ENCODE measurements around the gene PLD4.
A peak's percentile ranks its signal among the peaks of the same experiment; 100 is the strongest.

Gene PLD4

GRCh38 chr14:104927901-104928300 is 3.2 kb downstream of the PLD4 start:
- ChIA-PET POLR2A (no interaction called here), CTCF (no interaction called here)
- no peak for TF ChIP-seq BHLHE40 (IDR thresholded peaks at IDR 0.05; ENCODE audit: borderline replicate concordance)
- TF ChIP-seq SUZ12 (IDR thresholded peaks at IDR 0.05): no peak
- no peak for TF ChIP-seq HDGF (IDR thresholded peaks at IDR 0.05; ENCODE audit: borderline replicate concordance)
- TF ChIP-seq LEF1 (IDR thresholded peaks at IDR 0.05; ENCODE audit: borderline replicate concordance): no peak
- no peak for TF ChIP-seq FOXM1 (IDR thresholded peaks at IDR 0.05; ENCODE audit: borderline replicate concordance)
- no peak for TF ChIP-seq SP1 (IDR thresholded peaks at IDR 0.05)
- TF ChIP-seq CTBP1 (IDR thresholded peaks at IDR 0.05; ENCODE audit: borderline replicate concordance): no peak
- no peak for TF ChIP-seq ELF4 (IDR thresholded peaks at IDR 0.05)
- no peak for TF ChIP-seq NFRKB (IDR thresholded peaks at IDR 0.05)
- DNase-seq (ENCODE audit: extremely low spot score): no peak

GRCh38 chr14:104928391-104929133 is 3.9 kb downstream of the PLD4 start:
- ChIA-PET CTCF (interaction anchor here (0.6 kb wide), 1 partner anchor 1135 kb away, joined by 3 read pairs; no protein-coding TSS in a partner anchor), POLR2A (interaction anchor here (1.1 kb wide), 1 partner anchor 92 kb away, joined by 3 read pairs; the partner anchor contains the start of gene CDCA4)
- TF ChIP-seq FOXA1 (IDR thresholded peaks at IDR 0.05): no peak
- TF ChIP-seq LEF1 (IDR thresholded peaks at IDR 0.05; ENCODE audit: borderline replicate concordance): no peak
- TF ChIP-seq FOXM1 (IDR thresholded peaks at IDR 0.05; ENCODE audit: borderline replicate concordance): no peak
- TF ChIP-seq CTBP1 (IDR thresholded peaks at IDR 0.05; ENCODE audit: borderline replicate concordance): no peak
- TF ChIP-seq HDGF (IDR thresholded peaks at IDR 0.05; ENCODE audit: borderline replicate concordance): no peak
- no peak for TF ChIP-seq SP1 (IDR thresholded peaks at IDR 0.05)
- no peak for TF ChIP-seq SUZ12 (IDR thresholded peaks at IDR 0.05)
- no peak for TF ChIP-seq NFRKB (IDR thresholded peaks at IDR 0.05)
- TF ChIP-seq L3MBTL2 (conservative IDR thresholded peaks at IDR 0.05): no peak
- TF ChIP-seq FOXK2 (IDR thresholded peaks at IDR 0.05): no peak
- no peak for TF ChIP-seq TARDBP (IDR thresholded peaks at IDR 0.05)
- TF ChIP-seq PKNOX1 (IDR thresholded peaks at IDR 0.05): no peak
- no peak for DNase-seq (ENCODE audit: extremely low spot score)

GRCh38 chr14:104929268-104930230 is 4.9 kb downstream of the PLD4 start:
- DNase-seq (ENCODE audit: extremely low spot score): no peak
- TF ChIP-seq SP1 (IDR thresholded peaks at IDR 0.05) (no peak), NFRKB (IDR thresholded peaks at IDR 0.05) (no peak), PKNOX1 (IDR thresholded peaks at IDR 0.05) (no peak), ARNT (IDR thresholded peaks at IDR 0.05) (no peak), LEF1 (IDR thresholded peaks at IDR 0.05; ENCODE audit: borderline replicate concordance) (no peak), FOXM1 (IDR thresholded peaks at IDR 0.05; ENCODE audit: borderline replicate concordance) (no peak), BHLHE40 (IDR thresholded peaks at IDR 0.05; ENCODE audit: borderline replicate concordance) (no peak), ZNF384 (IDR thresholded peaks at IDR 0.05) (no peak), TARDBP (IDR thresholded peaks at IDR 0.05) (no peak), ELF4 (IDR thresholded peaks at IDR 0.05) (no peak), L3MBTL2 (conservative IDR thresholded peaks at IDR 0.05) (no peak), FOXK2 (IDR thresholded peaks at IDR 0.05) (no peak), CTBP1 (IDR thresholded peaks at IDR 0.05; ENCODE audit: borderline replicate concordance) (no peak), SUZ12 (IDR thresholded peaks at IDR 0.05) (no peak), FOXA1 (IDR thresholded peaks at IDR 0.05) (no peak), HDGF (IDR thresholded peaks at IDR 0.05; ENCODE audit: borderline replicate concordance) (no peak)
- CTCF ChIA-PET: interaction anchor here (0.6 kb wide), 2 partner anchors 103 to 1134 kb away, joined by 3 read pairs; no protein-coding TSS in a partner anchor
- POLR2A ChIA-PET: interaction anchor here (1.1 kb wide), 1 partner anchor 91 kb away, joined by 3 read pairs; the partner anchor contains the start of gene CDCA4

- ChIA-PET POLR2A (no interaction called here), CTCF (interaction anchor here (0.7 kb wide), 1 partner anchor 114 kb away, joined by 3 read pairs; no protein-coding TSS in a partner anchor)
- DNase-seq (ENCODE audit: extremely low spot score): peak; percentile 6
- no peak for TF ChIP-seq ELF4 (IDR thresholded peaks at IDR 0.05)
- no peak for TF ChIP-seq SP1 (IDR thresholded peaks at IDR 0.05)
- no peak for TF ChIP-seq HDGF (IDR thresholded peaks at IDR 0.05; ENCODE audit: borderline replicate concordance)
- TF ChIP-seq LEF1 (IDR thresholded peaks at IDR 0.05; ENCODE audit: borderline replicate concordance): no peak
- TF ChIP-seq BHLHE40 (IDR thresholded peaks at IDR 0.05; ENCODE audit: borderline replicate concordance): no peak
- no peak for TF ChIP-seq NFRKB (IDR thresholded peaks at IDR 0.05)
Observed at GRCh38 chr14:104930526-104931303, 6.0 kb downstream of the PLD4 start.

GRCh38 chr14:104931304-104931770 is 6.7 kb downstream of the PLD4 start:
- CTCF ChIA-PET: interaction anchor here (0.7 kb wide), 1 partner anchor 114 kb away, joined by 3 read pairs; no protein-coding TSS in a partner anchor
- DNase-seq (ENCODE audit: extremely low spot score): no peak
- no peak for TF ChIP-seq PKNOX1 (IDR thresholded peaks at IDR 0.05)
- no peak for TF ChIP-seq NFRKB (IDR thresholded peaks at IDR 0.05)
- no peak for TF ChIP-seq TARDBP (IDR thresholded peaks at IDR 0.05)
- no peak for TF ChIP-seq ELF4 (IDR thresholded peaks at IDR 0.05)
- no peak for TF ChIP-seq HDGF (IDR thresholded peaks at IDR 0.05; ENCODE audit: borderline replicate concordance)
- TF ChIP-seq ARNT (IDR thresholded peaks at IDR 0.05): no peak
- POLR2A ChIA-PET: no interaction called here
